IPS-15b (cell line): Measurements from ENCODE around the gene TSC22D1.

Experiments used
- H3K27me3 ChIP-seq: one replicate; pipeline ENCODE4 v1.6.1; 2013; ENCODE audit warnings: low read length; ENCODE audit not compliant: control insufficient read depth, insufficient read depth
- H3K36me3 ChIP-seq: one replicate; pipeline ENCODE4 v1.6.1; 2013; ENCODE audit warnings: low read length; ENCODE audit not compliant: control insufficient read depth, insufficient read depth
- H3K4me1 ChIP-seq: one replicate; pipeline ENCODE4 v1.6.1; 2013; ENCODE audit warnings: mild to moderate bottlenecking, low read length; ENCODE audit not compliant: control insufficient read depth, insufficient read depth
- H3K4me3 ChIP-seq: one replicate; pipeline ENCODE4 v1.5.1; 2013; ENCODE audit warnings: low read depth, low read length
- H3K9ac ChIP-seq: one replicate; pipeline ENCODE4 v1.6.1; 2013; ENCODE audit warnings: low read depth, mild to moderate bottlenecking, low read length
- H3K9me3 ChIP-seq: one replicate; pipeline ENCODE4 v1.6.1; 2013; ENCODE audit warnings: mild to moderate bottlenecking, low read length; ENCODE audit not compliant: control insufficient read depth, insufficient read depth

The TSC22D1 gene

GRCh38 chr13:44420376-44421220 lies 155.5 kb downstream of the TSC22D1 start:
- Histone ChIP-seq H3K4me1 (peaks cover 12% of the 10 kb centered on the region), H3K36me3 (no peaks in the 10 kb centered on the region), H3K4me3 (no peak overlapping the region), H3K27me3 (peaks cover 13% of the 10 kb centered on the region), H3K9ac (no peak overlapping the region), H3K9me3 (no peaks in the 10 kb centered on the region)

DNA sequence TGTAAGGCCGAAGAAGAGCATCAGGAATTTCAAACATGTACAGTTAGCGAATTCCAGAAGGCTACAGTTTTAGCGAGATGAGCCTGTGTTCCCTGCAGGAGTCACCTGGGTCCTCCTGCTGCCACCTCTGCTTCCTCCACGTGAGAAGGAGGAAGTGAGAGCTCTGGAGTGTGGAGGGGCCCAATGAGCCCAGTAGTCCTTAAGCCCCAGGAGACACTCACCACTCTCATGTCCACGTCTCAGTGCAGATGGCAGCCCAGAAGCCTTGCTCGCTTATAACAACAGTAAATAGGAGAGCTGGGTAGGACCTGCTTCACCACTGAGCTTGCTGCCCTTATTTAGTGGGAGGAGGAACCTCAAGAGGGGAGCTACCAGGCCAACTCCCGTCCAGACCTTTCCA lies 158.3 kb downstream of the TSC22D1 start:
- H3K4me1 ChIP-seq, result peaks cover 16% of the 10 kb centered on the region
- H3K9me3 ChIP-seq, result no peaks in the 10 kb centered on the region
- H3K27me3 ChIP-seq, result peaks cover 13% of the 10 kb centered on the region
- no peak overlapping the region for H3K4me3 ChIP-seq
- H3K36me3 ChIP-seq, result no peaks in the 10 kb centered on the region
- H3K9ac ChIP-seq, result no peak overlapping the region

DNA sequence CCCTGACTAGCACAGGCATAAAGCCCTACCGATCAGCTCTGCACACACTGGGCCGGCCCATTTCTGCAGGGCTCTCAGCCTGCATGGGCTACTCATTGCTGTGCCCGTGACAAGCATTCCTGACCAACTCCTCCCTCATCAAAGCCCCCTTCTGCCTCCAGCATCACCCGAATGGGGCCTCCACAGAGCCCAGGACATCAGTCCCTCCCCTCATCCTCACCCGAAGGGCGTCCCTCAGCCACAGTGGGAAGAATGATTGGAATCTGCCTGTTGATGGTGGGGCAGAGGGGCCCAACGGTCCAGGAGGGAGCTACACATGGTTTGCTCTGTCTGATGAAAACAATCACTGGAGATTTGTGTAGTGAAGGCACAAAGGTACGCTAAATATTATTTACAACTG lies 158.7 kb downstream of the TSC22D1 start:
- no peak overlapping the region for H3K9ac ChIP-seq
- H3K9me3 ChIP-seq, result no peaks in the 10 kb centered on the region
- peaks cover 16% of the 10 kb centered on the region for H3K4me1 ChIP-seq
- H3K27me3 ChIP-seq, result peaks cover 11% of the 10 kb centered on the region
- H3K36me3 ChIP-seq, result no peaks in the 10 kb centered on the region
- H3K4me3 ChIP-seq, result no peak overlapping the region

- peaks cover 9% of the 10 kb centered on the region for H3K27me3 ChIP-seq
- H3K4me3 ChIP-seq, result no peak overlapping the region
- H3K9ac ChIP-seq, result no peak overlapping the region
- peaks cover 21% of the 10 kb centered on the region for H3K4me1 ChIP-seq
- no peaks in the 10 kb centered on the region for H3K36me3 ChIP-seq
- no peaks in the 10 kb centered on the region for H3K9me3 ChIP-seq
Observed at GRCh38 chr13:44416744-44417143, 159.4 kb downstream of the TSC22D1 start.

DNA sequence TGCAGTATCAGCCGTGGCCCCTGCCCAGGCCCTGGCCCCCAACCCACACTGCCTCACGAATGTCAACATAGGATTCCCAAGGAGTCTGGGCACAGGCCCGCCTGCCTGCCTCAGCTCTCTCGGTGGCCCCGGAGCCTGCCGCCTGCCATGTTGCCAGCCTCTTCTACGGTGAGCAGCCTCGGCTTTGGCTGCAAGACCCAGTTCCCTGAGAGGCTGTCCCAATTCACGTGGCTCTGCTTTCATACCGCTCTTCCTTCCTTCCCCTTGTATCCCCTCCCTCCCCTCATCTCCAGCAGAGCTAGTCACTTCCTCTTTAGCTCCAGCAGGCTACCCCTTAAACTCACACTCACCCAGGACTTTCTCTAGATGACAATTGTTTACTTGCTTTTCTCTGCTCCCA lies 159.8 kb downstream of the TSC22D1 start:
- no peaks in the 10 kb centered on the region for H3K9me3 ChIP-seq
- no peak overlapping the region for H3K4me3 ChIP-seq
- peaks cover 21% of the 10 kb centered on the region for H3K4me1 ChIP-seq

DNA sequence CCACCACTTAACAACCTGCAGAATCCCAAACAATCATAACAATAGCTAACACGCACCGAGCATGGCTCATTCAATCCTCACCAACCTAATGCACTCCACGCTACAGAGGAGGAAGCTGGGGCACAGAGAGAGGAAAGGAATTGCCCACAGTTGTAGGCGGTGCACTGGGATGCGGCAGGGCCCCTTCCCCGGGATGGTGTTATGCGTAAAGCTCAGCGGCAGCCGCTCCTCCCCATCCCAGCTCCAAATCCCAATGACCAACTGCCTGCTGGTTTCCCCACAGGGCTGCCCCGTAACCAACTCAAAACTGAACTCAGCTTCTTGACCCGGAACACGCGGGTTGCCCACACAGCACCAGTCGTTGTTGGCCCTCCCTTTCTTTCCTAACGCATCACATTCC lies 160.3 kb downstream of the TSC22D1 start:
- no peak overlapping the region for H3K4me3 ChIP-seq
- H3K9ac ChIP-seq, result no peak overlapping the region

More for the DNA sequence above, 159.8 kb downstream of the TSC22D1 start:
- Histone ChIP-seq H3K9ac (no peak overlapping the region), H3K27me3 (peaks cover 6% of the 10 kb centered on the region), H3K36me3 (no peaks in the 10 kb centered on the region)

DNA sequence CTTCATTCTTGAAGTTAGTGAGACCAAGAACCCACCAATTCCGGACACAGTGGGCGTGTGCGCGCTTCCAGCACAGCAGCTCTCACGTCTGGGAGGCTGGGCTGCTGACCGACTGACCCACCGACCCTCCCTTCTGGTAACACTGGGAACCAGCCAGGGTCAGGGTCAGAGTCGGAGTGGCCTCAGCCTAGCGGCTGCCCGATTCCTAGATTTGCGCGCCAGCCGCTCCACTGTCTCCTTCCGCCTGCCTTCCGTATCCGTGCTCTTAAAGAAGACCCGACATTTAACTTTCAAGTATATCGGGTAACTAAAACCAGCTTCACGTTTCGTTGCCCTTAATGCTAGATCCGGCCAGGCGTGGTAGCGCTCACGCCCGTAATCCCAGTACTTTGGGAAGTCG lies 161.4 kb downstream of the TSC22D1 start:
- H3K36me3 ChIP-seq, result no peaks in the 10 kb centered on the region
- H3K4me1 ChIP-seq, result peaks cover 18% of the 10 kb centered on the region
- H3K27me3 ChIP-seq, result peaks cover 4% of the 10 kb centered on the region
- H3K4me3 ChIP-seq, result no peak overlapping the region
- no peaks in the 10 kb centered on the region for H3K9me3 ChIP-seq
- no peak overlapping the region for H3K9ac ChIP-seq

More for the DNA sequence above, 160.3 kb downstream of the TSC22D1 start:
- no peaks in the 10 kb centered on the region for H3K36me3 ChIP-seq
- H3K27me3 ChIP-seq, result peaks cover 5% of the 10 kb centered on the region
- H3K9me3 ChIP-seq, result no peaks in the 10 kb centered on the region
- peaks cover 21% of the 10 kb centered on the region for H3K4me1 ChIP-seq

DNA sequence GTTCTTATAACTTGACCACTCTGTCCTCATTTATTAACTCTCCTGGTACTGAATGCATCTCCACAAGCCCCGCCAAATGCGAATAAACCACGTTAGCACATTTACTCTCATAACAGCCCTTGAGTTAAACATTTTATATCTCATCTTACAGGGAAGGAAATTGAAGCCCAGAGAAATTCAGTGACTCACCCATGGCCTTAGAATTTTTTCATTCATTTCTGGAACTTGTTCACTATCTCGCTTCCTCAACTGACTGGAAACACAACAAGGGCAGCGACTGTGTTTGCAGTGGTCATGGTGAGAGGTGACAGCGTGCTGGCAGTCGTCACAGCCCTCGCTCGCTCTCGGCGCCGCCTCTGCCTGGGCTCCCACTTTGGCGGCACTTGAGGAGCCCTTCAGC lies 163.0 kb downstream of the TSC22D1 start:
- no peaks in the 10 kb centered on the region for H3K36me3 ChIP-seq
- peaks cover 18% of the 10 kb centered on the region for H3K4me1 ChIP-seq
- no peak overlapping the region for H3K9ac ChIP-seq
- H3K27me3 ChIP-seq, result peaks cover 4% of the 10 kb centered on the region
- no peaks in the 10 kb centered on the region for H3K9me3 ChIP-seq
- H3K4me3 ChIP-seq, result no peak overlapping the region

DNA sequence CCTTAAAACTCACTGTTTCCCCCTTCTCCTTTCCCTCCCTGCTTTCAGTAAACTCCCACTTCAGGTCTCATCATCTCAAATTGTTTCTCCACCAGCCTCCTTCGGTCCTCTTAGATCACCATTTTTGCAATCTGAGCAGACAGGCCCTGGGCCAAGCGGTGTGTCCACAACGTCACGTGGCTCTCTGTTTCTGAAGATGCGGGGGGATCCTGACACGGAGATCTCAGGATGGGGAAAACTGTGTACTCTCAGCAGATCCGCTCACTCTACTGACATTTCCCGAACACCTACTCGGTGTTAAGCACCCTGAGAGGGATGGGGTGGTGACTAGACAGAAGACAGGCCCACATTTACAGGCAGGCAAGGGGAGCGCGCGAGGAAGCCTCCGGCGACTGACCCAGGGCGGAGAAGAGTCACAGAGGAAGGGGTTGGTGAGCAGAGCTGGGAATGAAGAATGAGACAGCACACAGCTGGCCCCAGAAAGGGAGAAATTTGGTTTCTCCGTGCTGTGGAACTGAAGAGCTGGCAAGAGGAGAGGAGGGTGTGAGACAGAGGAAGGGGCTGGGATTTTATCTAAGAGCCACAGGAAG lies 163.7 kb downstream of the TSC22D1 start:
- H3K4me3 ChIP-seq, result no peak overlapping the region
- H3K9ac ChIP-seq, result no peak overlapping the region
- peaks cover 4% of the 10 kb centered on the region for H3K27me3 ChIP-seq
- H3K4me1 ChIP-seq, result peaks cover 21% of the 10 kb centered on the region
- H3K36me3 ChIP-seq, result no peaks in the 10 kb centered on the region
- H3K9me3 ChIP-seq, result no peaks in the 10 kb centered on the region

GRCh38 chr13:44411841-44412240 lies 164.3 kb downstream of the TSC22D1 start:
- Histone ChIP-seq H3K36me3 (no peaks in the 10 kb centered on the region), H3K4me3 (no peak overlapping the region), H3K9me3 (no peaks in the 10 kb centered on the region), H3K9ac (no peak overlapping the region), H3K27me3 (peaks cover 4% of the 10 kb centered on the region), H3K4me1 (peaks cover 21% of the 10 kb centered on the region)

DNA sequence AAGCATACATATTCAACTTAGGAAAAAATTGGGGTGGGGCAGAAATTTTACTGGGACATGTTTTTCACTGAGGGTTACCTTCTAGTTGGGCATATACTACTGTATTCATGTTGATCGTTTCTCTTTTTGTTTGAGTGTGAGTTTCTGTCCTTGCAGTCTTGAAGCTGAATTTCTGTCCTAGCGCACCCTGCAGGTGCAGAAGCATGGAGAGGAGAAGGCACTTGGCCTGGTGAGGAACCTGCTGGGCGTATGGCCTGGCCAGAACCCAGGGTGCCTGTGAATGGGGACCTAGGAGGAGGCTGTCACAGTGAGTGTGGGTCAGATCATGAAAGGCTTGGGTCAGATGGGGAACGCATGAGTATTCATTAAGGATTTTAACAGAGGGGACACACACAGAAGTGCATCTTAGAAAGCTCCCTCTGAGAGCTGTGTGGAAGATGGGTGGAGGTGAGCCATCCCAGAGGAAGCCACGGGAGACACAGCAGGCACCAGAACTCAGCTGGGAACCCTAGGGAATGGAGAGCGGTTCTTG lies 165.7 kb downstream of the TSC22D1 start:
- no peaks in the 10 kb centered on the region for H3K9me3 ChIP-seq
- no peak overlapping the region for H3K4me3 ChIP-seq
- H3K9ac ChIP-seq, result no peak overlapping the region
- H3K27me3 ChIP-seq, result peaks cover 2% of the 10 kb centered on the region
- no peaks in the 10 kb centered on the region for H3K36me3 ChIP-seq
- H3K4me1 ChIP-seq, result peaks cover 19% of the 10 kb centered on the region

DNA sequence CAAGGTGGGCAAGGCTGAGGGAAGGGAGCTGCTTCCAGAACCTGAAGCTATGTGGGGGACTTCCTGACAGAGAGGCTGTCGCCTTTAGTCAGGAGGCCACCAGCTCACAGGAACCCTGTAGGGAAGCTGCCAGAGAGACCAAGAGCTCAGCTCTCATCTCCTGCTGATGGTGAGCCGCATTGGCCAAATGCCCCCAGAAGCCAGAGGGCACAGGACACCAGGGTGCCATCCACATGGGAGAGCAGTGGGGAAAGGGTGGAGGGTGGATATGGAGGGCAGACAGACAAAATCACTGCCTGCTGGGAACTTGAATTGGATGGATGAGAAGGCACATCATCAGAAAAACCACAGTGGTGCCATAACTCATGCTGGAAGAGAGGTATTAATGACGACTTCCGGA lies 166.5 kb downstream of the TSC22D1 start:
- Histone ChIP-seq H3K27me3 (peaks cover 2% of the 10 kb centered on the region), H3K9ac (no peak overlapping the region), H3K4me3 (no peak overlapping the region), H3K4me1 (peaks cover 25% of the 10 kb centered on the region), H3K36me3 (no peaks in the 10 kb centered on the region), H3K9me3 (no peaks in the 10 kb centered on the region)
